ENCODE measurements around the gene OPN3. TPM values are rescaled to one million over a fixed set of nuclear protein-coding genes. Genes with fewer than 3 reads are reported as not detected.

The OPN3 gene, protein sequence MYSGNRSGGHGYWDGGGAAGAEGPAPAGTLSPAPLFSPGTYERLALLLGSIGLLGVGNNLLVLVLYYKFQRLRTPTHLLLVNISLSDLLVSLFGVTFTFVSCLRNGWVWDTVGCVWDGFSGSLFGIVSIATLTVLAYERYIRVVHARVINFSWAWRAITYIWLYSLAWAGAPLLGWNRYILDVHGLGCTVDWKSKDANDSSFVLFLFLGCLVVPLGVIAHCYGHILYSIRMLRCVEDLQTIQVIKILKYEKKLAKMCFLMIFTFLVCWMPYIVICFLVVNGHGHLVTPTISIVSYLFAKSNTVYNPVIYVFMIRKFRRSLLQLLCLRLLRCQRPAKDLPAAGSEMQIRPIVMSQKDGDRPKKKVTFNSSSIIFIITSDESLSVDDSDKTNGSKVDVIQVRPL
- 3.8 and 6.5 TPM in 2 replicates for total RNA-seq

DNA sequence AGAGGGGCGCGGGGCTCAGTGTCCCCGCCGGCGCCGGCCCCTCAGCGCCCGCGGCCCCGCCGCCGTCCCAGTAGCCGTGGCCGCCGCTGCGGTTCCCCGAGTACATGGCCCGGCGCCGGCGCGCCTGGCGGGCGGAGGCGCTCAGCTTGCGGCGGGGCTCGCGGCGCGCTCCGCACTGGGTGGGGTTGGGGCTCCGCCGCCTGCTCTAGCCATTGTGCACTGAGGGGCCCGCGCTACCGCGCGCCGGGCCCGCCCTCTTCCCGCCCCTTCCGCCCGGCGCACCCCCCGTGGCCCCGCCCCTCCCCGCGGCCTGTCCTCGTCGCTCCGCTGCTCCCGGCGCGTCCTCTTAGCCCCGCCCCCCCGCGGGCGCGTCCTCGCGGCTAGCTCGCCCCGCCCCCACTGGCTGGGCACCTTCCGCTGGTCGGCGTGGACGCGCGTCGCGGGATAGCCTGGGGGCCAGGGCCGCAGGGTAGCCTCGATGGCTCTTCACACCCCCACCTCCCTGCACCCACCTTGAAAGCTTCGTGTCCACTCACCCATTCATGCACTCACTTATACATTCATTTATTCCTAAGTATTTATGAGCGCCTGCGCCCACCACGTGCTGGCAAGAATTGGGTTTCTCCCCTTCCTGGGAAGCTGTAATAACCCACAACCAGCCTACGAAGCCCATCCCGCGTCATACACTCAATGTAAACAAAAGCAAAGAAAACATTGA is at the start of gene OPN3, which contains the start of gene CHML:
TSS of gene OPN3 (minus strand) at position 221 of the 718 bp plus-strand sequence. CDS start at position 106, 115 bp downstream.
TSS of gene CHML (minus strand) at position 221 of the 718 bp plus-strand sequence. CDS start 4,603 bp downstream, outside the sequence.

DNA sequence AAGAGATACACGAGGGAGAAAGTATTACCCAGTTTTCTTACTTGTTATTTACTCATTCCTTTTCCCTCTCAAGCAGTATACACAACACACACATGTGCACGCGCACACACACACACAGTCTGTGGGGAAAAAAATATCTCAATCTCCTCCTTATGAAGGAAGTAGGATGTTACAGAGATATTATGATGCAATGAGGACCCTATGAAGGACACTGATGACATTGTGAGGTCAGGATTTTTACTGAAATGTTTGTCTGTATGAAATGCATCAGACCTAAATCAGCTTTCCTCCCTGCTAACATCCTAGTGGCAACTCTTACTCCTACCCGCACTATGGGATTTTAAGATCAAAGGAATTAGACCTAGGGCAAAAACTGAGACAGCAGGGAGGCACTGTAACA is 11.8 kb upstream of the OPN3 start, which contains the start of gene WDR64:
TSS of gene WDR64 (plus strand) at position 270 of the 400 bp plus-strand sequence. CDS start 204 bp downstream, outside the sequence.

Other genes starting within 250 kb of the OPN3 start
- 74.0 and 88.7 TPM in 2 replicates for gene FH, start 120.6 kb downstream of the OPN3 start, total RNA-seq
- gene KMO, start 108.0 kb downstream of the OPN3 start, total RNA-seq = 0.32 TPM in 1 of 2 replicates, not detected in the other
- gene CHML, start within 50 bp of the OPN3 start, total RNA-seq = 8.1 and 9.3 TPM in 2 replicates
- gene WDR64, start 11.9 kb upstream of the OPN3 start, total RNA-seq = under 0.01 TPM in 1 of 2 replicates, not detected in the other
- 4.1 and 6.5 TPM in 2 replicates for gene EXO1, start 207.8 kb upstream of the OPN3 start, total RNA-seq

Data from articular chondrocyte of knee joint (primary cell).